T-helper 1 cell treated with Interleukin-12 subunit alpha and Interleukin-12 subunit beta and Interleukin-4 antibody, amounts not matched to agents 30 μg/mL and 1 μg/mL, for 36 hours (primary cell): ENCODE results near the gene MYO18B.

Experiments
- H3K27ac Mint-ChIP-seq: one replicate; pipeline ENCODE4 v1.8.0; 2021; ENCODE audit warnings: mild to moderate bottlenecking, mixed read lengths
- H3K27me3 Mint-ChIP-seq: one replicate; pipeline ENCODE4 v1.8.0; 2021; ENCODE audit warnings: low read depth, mixed read lengths
- H3K36me3 Mint-ChIP-seq: one replicate; pipeline ENCODE4 v1.8.0; 2021; ENCODE audit warnings: low read depth, mixed read lengths
- H3K4me1 Mint-ChIP-seq: one replicate; pipeline ENCODE4 v1.8.0; 2021; ENCODE audit warnings: low read depth, mixed read lengths
- H3K4me3 Mint-ChIP-seq: one replicate; pipeline ENCODE4 v1.8.0; 2021; ENCODE audit warnings: mild to moderate bottlenecking, moderate library complexity, mixed read lengths
- H3K9me3 Mint-ChIP-seq: one replicate; pipeline ENCODE4 v1.8.0; 2021; ENCODE audit warnings: mixed read lengths

Gene MYO18B

GRCh38 chr22:26066534-26066933, 324.5 kb downstream of the MYO18B start:
- H3K9me3 Mint-ChIP-seq = no peaks in the 10 kb centered on the region
- H3K36me3 Mint-ChIP-seq = no peaks in the 10 kb centered on the region
- H3K4me1 Mint-ChIP-seq = no peaks in the 10 kb centered on the region
- no peak overlapping the region for H3K4me3 Mint-ChIP-seq
- H3K27me3 Mint-ChIP-seq = peaks cover 40% of the 10 kb centered on the region
- H3K27ac Mint-ChIP-seq = no peak overlapping the region

DNA sequence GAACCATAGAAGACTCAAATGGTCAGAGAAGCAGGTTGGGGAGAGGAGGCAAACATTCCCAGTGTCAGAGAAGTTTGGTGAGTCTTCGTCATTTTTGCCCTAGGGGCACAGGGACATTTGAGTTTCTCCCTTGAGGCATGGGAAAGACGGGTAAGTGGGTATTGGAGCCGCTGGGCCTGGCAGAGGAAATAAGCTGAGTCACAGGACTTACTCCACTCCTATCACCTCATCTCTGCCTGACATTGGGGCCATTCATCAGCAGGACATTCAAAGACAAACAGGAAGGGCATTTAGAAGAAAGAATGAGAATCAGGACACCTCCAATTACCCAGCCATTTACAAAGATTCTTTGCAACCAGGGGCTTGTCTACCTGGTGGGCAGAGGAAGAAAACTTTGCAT, 326.6 kb downstream of the MYO18B start:
- H3K27ac Mint-ChIP-seq = no peak overlapping the region
- H3K4me3 Mint-ChIP-seq = no peak overlapping the region
- H3K27me3 Mint-ChIP-seq = peaks cover 40% of the 10 kb centered on the region
- H3K36me3 Mint-ChIP-seq = no peaks in the 10 kb centered on the region
- no peaks in the 10 kb centered on the region for H3K9me3 Mint-ChIP-seq
- no peaks in the 10 kb centered on the region for H3K4me1 Mint-ChIP-seq

DNA sequence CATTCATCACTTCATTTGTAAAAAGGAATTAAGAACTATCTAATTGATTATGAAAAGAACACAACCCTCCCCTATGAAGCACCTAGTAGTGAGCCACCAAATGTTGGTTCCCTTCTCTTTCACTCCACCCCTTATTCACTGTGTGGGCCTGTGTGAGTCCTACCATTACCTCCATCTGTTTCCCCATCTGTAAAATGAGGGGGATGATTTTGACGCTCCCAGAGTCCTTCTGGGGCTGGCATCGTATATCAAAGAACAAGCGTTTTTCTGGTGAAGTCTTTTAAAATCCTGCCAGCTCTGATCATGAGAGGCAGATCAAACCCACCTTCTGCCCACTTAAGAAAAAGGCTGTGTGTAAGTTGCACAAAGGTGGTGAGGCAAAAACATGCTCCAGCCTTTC, 330.6 kb downstream of the MYO18B start:
- no peak overlapping the region for H3K4me3 Mint-ChIP-seq
- no peaks in the 10 kb centered on the region for H3K36me3 Mint-ChIP-seq
- peaks cover 22% of the 10 kb centered on the region for H3K27me3 Mint-ChIP-seq
- H3K9me3 Mint-ChIP-seq = no peaks in the 10 kb centered on the region
- no peaks in the 10 kb centered on the region for H3K4me1 Mint-ChIP-seq
- H3K27ac Mint-ChIP-seq = no peak overlapping the region

- Mint-ChIP-seq H3K9me3 (no peaks in the 10 kb centered on the region), H3K36me3 (no peaks in the 10 kb centered on the region), H3K4me1 (no peaks in the 10 kb centered on the region), H3K27me3 (peaks cover 6% of the 10 kb centered on the region), H3K4me3 (no peak overlapping the region), H3K27ac (no peak overlapping the region)
These were observed 333.3 kb downstream of the MYO18B start for GRCh38 chr22:26075251-26075650.

- H3K27me3 Mint-ChIP-seq = no peaks in the 10 kb centered on the region
- H3K4me3 Mint-ChIP-seq = no peak overlapping the region
- no peaks in the 10 kb centered on the region for H3K36me3 Mint-ChIP-seq
- H3K4me1 Mint-ChIP-seq = no peaks in the 10 kb centered on the region
- no peak overlapping the region for H3K27ac Mint-ChIP-seq
- no peaks in the 10 kb centered on the region for H3K9me3 Mint-ChIP-seq
These were observed 337.0 kb downstream of the MYO18B start for GRCh38 chr22:26079009-26079408.
